Measurements from ENCODE around the gene CRKL.

CRKL gene

GRCh38 chr22:20948989-20949388, 31.8 kb downstream of the CRKL start:
- DNase-seq (ENCODE audit: low spot score), result no peak
- TF ChIP-seq CTCF (IDR thresholded peaks at IDR 0.05; ENCODE audit: borderline replicate concordance, control extremely low read depth, extremely low read depth, insufficient read depth, missing control alignments), result no peak
- in situ Hi-C loops (cut with MboI; ENCODE audit: low sequenced_read_pairs, unreplicated experiment), result no loop called here

DNA sequence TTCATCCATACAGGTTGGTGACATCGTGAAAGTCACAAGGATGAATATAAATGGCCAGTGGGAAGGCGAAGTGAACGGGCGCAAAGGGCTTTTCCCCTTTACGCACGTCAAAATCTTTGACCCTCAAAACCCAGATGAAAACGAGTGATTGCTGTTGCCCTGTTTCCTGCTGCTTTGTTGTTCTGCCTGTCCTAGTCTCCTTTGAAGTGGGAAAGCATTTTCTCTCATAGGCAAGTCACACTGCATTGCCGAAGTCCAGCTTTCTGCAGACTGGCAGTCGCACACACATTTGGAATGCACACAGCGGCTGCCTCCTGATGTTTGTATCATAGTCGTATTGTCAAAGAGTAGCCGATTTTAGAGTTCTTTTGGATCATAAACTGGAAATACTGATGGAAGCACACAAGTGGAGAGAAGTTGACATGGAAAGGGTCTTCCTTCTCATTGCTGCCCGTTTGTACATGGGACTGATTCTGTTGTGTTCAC, 32.5 kb downstream of the CRKL start:
- TF ChIP-seq CTCF (IDR thresholded peaks at IDR 0.05; ENCODE audit: borderline replicate concordance, control extremely low read depth, extremely low read depth, insufficient read depth, missing control alignments), result no peak
- DNase-seq (ENCODE audit: low spot score), result no peak
- in situ Hi-C loops (cut with MboI; ENCODE audit: low sequenced_read_pairs, unreplicated experiment), result no loop called here

- TF ChIP-seq CTCF (IDR thresholded peaks at IDR 0.05; ENCODE audit: borderline replicate concordance, control extremely low read depth, extremely low read depth, insufficient read depth, missing control alignments), result no peak
- in situ Hi-C loops (cut with MboI; ENCODE audit: low sequenced_read_pairs, unreplicated experiment), result no loop called here
- DNase-seq (ENCODE audit: low spot score), result no peak
Observed at GRCh38 chr22:20951151-20951931, 34.1 kb downstream of the CRKL start.

- in situ Hi-C loops (cut with MboI; ENCODE audit: low sequenced_read_pairs, unreplicated experiment), result no loop called here
- no peak for TF ChIP-seq CTCF (IDR thresholded peaks at IDR 0.05; ENCODE audit: borderline replicate concordance, control extremely low read depth, extremely low read depth, insufficient read depth, missing control alignments)
- DNase-seq (ENCODE audit: low spot score), result no peak
Observed at GRCh38 chr22:20951932-20952380, 34.7 kb downstream of the CRKL start.

- no peak for TF ChIP-seq CTCF (IDR thresholded peaks at IDR 0.05; ENCODE audit: borderline replicate concordance, control extremely low read depth, extremely low read depth, insufficient read depth, missing control alignments)
- in situ Hi-C loops (cut with MboI; ENCODE audit: low sequenced_read_pairs, unreplicated experiment), result no loop called here
- no peak for DNase-seq (ENCODE audit: low spot score)
Observed at GRCh38 chr22:20952544-20953341, 35.5 kb downstream of the CRKL start.

DNA sequence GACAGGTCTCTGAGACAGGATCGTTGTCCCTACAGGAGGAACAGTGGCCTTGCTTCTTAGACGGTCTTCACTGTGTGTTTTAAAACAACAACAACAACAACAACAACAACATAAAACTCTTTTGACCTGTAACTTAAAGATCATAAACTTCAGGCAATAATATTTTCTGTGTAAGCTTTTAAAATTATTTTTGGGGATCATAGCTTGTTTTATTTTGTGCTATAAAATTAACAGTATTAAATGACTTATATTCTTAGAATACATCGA, 36.1 kb downstream of the CRKL start:
- no peak for DNase-seq (ENCODE audit: low spot score)
- in situ Hi-C loops (cut with MboI; ENCODE audit: low sequenced_read_pairs, unreplicated experiment), result no loop called here
- no peak for TF ChIP-seq CTCF (IDR thresholded peaks at IDR 0.05; ENCODE audit: borderline replicate concordance, control extremely low read depth, extremely low read depth, insufficient read depth, missing control alignments)
